H1 (cell line): ENCODE data around the gene CLCF1. TPM values are rescaled to one million over a fixed set of nuclear protein-coding genes. Genes with fewer than 3 reads are reported as not detected.

Source experiments
- CTCF ChIA-PET: fragments of 300-600 bp; sonication (Branson Sonifier 250); formaldehyde crosslinking; loops from one replicate; lab custom pipeline; 2021; ENCODE audit not compliant: partially characterized antibody; lab: Charles Lee
- POLR2A ChIA-PET: fragments of 300-600 bp; sonication (Branson Sonifier 250); formaldehyde crosslinking; loops from one replicate; lab custom pipeline; 2021; ENCODE audit warnings: inconsistent platforms; ENCODE audit not compliant: partially characterized antibody; lab: Charles Lee
- DNase-seq, 2 experiments: peaks; one replicate each; pipeline versions ENCODE4 v3.0.0 to v3.0.0-alpha.2; 2010 to 2022; ENCODE audit warnings: low spot score in 2 of 2, low read depth in 1 of 2, mixed read lengths in 1 of 2
- FAIRE-seq: peaks from 2 replicates; lab custom pipeline; 2011; peaks lifted over from hg19 to GRCh38; lab: Jason Lieb, UNC
- H2AFZ ChIP-seq: 2 replicates; pipeline ENCODE4 v1.8.1; 2012; ENCODE audit warnings: low read length, inconsistent platforms
- H2AK5ac ChIP-seq: 2 replicates; pipeline ENCODE4 v1.6.1; 2013; ENCODE audit warnings: low read depth, low read length
- H2BK120ac ChIP-seq: replicated peaks from 2 replicates; pipeline ENCODE3; 2013; ENCODE audit warnings: low read depth, low read length, inconsistent platforms
- H2BK12ac ChIP-seq: 2 replicates; pipeline ENCODE4 v1.6.1; 2013; ENCODE audit warnings: low read depth, low read length
- H2BK15ac ChIP-seq: 2 replicates; pipeline ENCODE4 v1.6.1; 2013; ENCODE audit warnings: low read length
- H2BK20ac ChIP-seq: 2 replicates; pipeline ENCODE4 v1.6.1; 2013; ENCODE audit warnings: low read length
- H2BK5ac ChIP-seq: 2 replicates; pipeline ENCODE4 v1.6.1; 2013; ENCODE audit warnings: low read depth, low read length
- H3K14ac ChIP-seq: 2 replicates; pipeline ENCODE4 v1.6.1; 2013; ENCODE audit warnings: inconsistent platforms; ENCODE audit not compliant: insufficient read length
- H3K18ac ChIP-seq: 2 replicates; pipeline ENCODE4 v1.6.1; 2013; ENCODE audit warnings: low read length; ENCODE audit errors: extremely low read depth
- H3K23ac ChIP-seq: 2 replicates; pipeline ENCODE4 v1.6.1; 2013; ENCODE audit warnings: inconsistent platforms; ENCODE audit not compliant: insufficient read length
- H3K23me2 ChIP-seq: 2 replicates; pipeline ENCODE4 v1.6.1; 2013; ENCODE audit warnings: low read depth, low read length
- H3K27ac ChIP-seq: 2 replicates; pipeline ENCODE4 v1.6.1; 2011; ENCODE audit warnings: low read depth, low read length, inconsistent platforms
- H3K27me3 ChIP-seq, 4 experiments: replicated peaks in 1 of 4; 1 replicate in 1 of 4; 2 replicates in 3 of 4; pipeline versions ENCODE4 v1.6.1 to v1.8.1; 2011 to 2013; ENCODE audit warnings: low read length in 3 of 4, mild to moderate bottlenecking in 3 of 4, inconsistent platforms in 2 of 4, mixed read lengths in 2 of 4, moderate library complexity in 1 of 4; ENCODE audit not compliant: control insufficient read depth in 3 of 4, insufficient read depth in 3 of 4; ENCODE audit errors: extremely low read depth in 1 of 4
- H3K36me3 ChIP-seq, 4 experiments: 2 replicates each; pipeline versions ENCODE4 v1.6.1 to v1.8.1; 2011 to 2013; ENCODE audit warnings: mild to moderate bottlenecking in 4 of 4, low read length in 3 of 4, moderate library complexity in 2 of 4, control low read depth in 1 of 4, inconsistent platforms in 1 of 4; ENCODE audit not compliant: insufficient read depth in 4 of 4, control insufficient read depth in 2 of 4
- H3K4ac ChIP-seq: replicated peaks from 2 replicates; pipeline ENCODE3; 2013; ENCODE audit warnings: low read length, low read depth, mixed read lengths, inconsistent platforms; ENCODE audit not compliant: insufficient read length
- H3K4me1 ChIP-seq, 4 experiments: replicated peaks in 1 of 4; 1 replicate in 1 of 4; 2 replicates in 3 of 4; pipeline versions ENCODE4 v1.6.1 to v1.8.1; 2011 to 2013; ENCODE audit warnings: low read length in 3 of 4, inconsistent platforms in 2 of 4, mixed read lengths in 1 of 4; ENCODE audit not compliant: insufficient read depth in 4 of 4, control insufficient read depth in 3 of 4
- H3K4me2 ChIP-seq, 2 experiments: 2 replicates each; pipeline versions ENCODE4 v1.6.1 to v1.8.1; 2011 to 2013; ENCODE audit warnings: low read depth in 2 of 2, low read length in 2 of 2, control low read depth in 1 of 2, inconsistent platforms in 1 of 2, mild to moderate bottlenecking in 1 of 2; ENCODE audit not compliant: insufficient read depth in 1 of 2
- H3K4me3 ChIP-seq, 4 experiments: fragments of 200-600, 300-600 bp in 1 of 4; sonication (generic), shearing (Covaris generic), sonication (Bioruptor Twin) in 1 of 4; 2 replicates each; pipeline versions ENCODE4 v1.5.1 to v1.8.1; 2011 to 2016; ENCODE audit warnings: low read length in 4 of 4, low read depth in 3 of 4, control low read depth in 2 of 4, inconsistent platforms in 2 of 4, mild to moderate bottlenecking in 2 of 4, mixed read lengths in 1 of 4, moderate library complexity in 1 of 4; ENCODE audit not compliant: insufficient read depth in 2 of 4; ENCODE audit errors: extremely low read depth in 1 of 4
- H3K56ac ChIP-seq: replicated peaks from 2 replicates; pipeline ENCODE3; 2013; ENCODE audit warnings: low read depth, mild to moderate bottlenecking, mixed read lengths, low read length, inconsistent platforms; ENCODE audit not compliant: insufficient read length
- H3K79me1 ChIP-seq: 2 replicates; pipeline ENCODE4 v1.6.1; 2013; ENCODE audit warnings: low read depth, low read length, control low read depth
- H3K79me2 ChIP-seq, 2 experiments: 2 replicates each; pipeline versions ENCODE4 v1.6.1 to v1.8.1; 2012 to 2013; ENCODE audit warnings: low read length in 2 of 2, mild to moderate bottlenecking in 2 of 2, inconsistent platforms in 1 of 2; ENCODE audit not compliant: insufficient read depth in 2 of 2, control insufficient read depth in 1 of 2
- H3K9ac ChIP-seq, 4 experiments: replicated peaks in 1 of 4; 1 replicate in 1 of 4; 2 replicates in 3 of 4; pipeline versions ENCODE4 v1.6.1 to v1.8.1; 2011 to 2013; ENCODE audit warnings: low read depth in 3 of 4, low read length in 3 of 4, control low read depth in 2 of 4, mild to moderate bottlenecking in 2 of 4, moderate library complexity in 2 of 4, inconsistent platforms in 1 of 4; ENCODE audit errors: extremely low read depth in 1 of 4
- H3K9me3 ChIP-seq, 2 experiments: 2 replicates each; pipeline versions ENCODE4 v1.6.1 to v1.8.1; 2012 to 2013; ENCODE audit warnings: mild to moderate bottlenecking in 2 of 2, moderate library complexity in 2 of 2, control low read depth in 1 of 2, inconsistent platforms in 1 of 2, low read depth in 1 of 2, low read length in 1 of 2, mixed read lengths in 1 of 2; ENCODE audit not compliant: insufficient read depth in 2 of 2
- H4K20me1 ChIP-seq, 2 experiments: replicated peaks in 1 of 2; 2 replicates each; pipeline versions ENCODE3 to v1.8.1; 2011 to 2013; ENCODE audit warnings: inconsistent platforms in 2 of 2, low read length in 2 of 2, mild to moderate bottlenecking in 1 of 2; ENCODE audit not compliant: insufficient read depth in 2 of 2, control insufficient read depth in 1 of 2
- H4K5ac ChIP-seq: 2 replicates; pipeline ENCODE4 v1.6.1; 2013; ENCODE audit warnings: low read length, low read depth, mixed read lengths, inconsistent platforms; ENCODE audit not compliant: insufficient read length
- H4K8ac ChIP-seq: 2 replicates; pipeline ENCODE4 v1.8.0; 2013; ENCODE audit warnings: mild to moderate bottlenecking, moderate library complexity, low read length, inconsistent platforms; ENCODE audit not compliant: insufficient read depth; ENCODE audit errors: extremely low read depth
- H4K91ac ChIP-seq: replicated peaks from 2 replicates; pipeline ENCODE3; 2013; ENCODE audit warnings: low read length, mixed read lengths, inconsistent platforms; ENCODE audit not compliant: insufficient read length
- BRCA1 ChIP-seq: IDR thresholded peaks from 2 replicates; pipeline ENCODE4 v1.6.1; 2012; ENCODE audit warnings: low read depth, low read length, improper control_type of control experiment
- CEBPB ChIP-seq: IDR thresholded peaks from 2 replicates; pipeline ENCODE4 v1.6.1; 2012; ENCODE audit warnings: low read depth, low read length
- CTBP2 ChIP-seq: IDR thresholded peaks from 2 replicates; pipeline ENCODE4 v1.7.0; 2011; ENCODE audit warnings: borderline replicate concordance, mild to moderate bottlenecking, moderate library complexity, mixed read lengths, low read length; ENCODE audit not compliant: insufficient read depth, insufficient read length
- GTF2F1 ChIP-seq: IDR thresholded peaks from 2 replicates; pipeline ENCODE4 v1.6.1; 2012; ENCODE audit warnings: low read depth, low read length, improper control_type of control experiment, borderline replicate concordance
- KDM1A ChIP-seq: fragments of 200-600, 300-600 bp; sonication (generic); IDR thresholded peaks from 2 replicates; pipeline ENCODE4 v1.7.1; 2016; ENCODE audit warnings: mild to moderate bottlenecking, low read length, borderline replicate concordance
- PHF8 ChIP-seq: fragments of 200-600 bp; sonication (generic); conservative IDR thresholded peaks from 2 replicates; pipeline ENCODE4 v1.7.1; 2012; ENCODE audit warnings: low read depth, mild to moderate bottlenecking, inconsistent platforms, low read length, moderate library complexity
- RAD21 ChIP-seq, 2 experiments: IDR thresholded peaks in 1 of 2; conservative IDR thresholded peaks in 1 of 2; 2 replicates each; pipeline ENCODE4 v1.6.1; 2011; ENCODE audit warnings: low read depth in 2 of 2, low read length in 2 of 2, improper control_type of control experiment in 1 of 2, inconsistent platforms in 1 of 2, mild to moderate bottlenecking in 1 of 2, moderate library complexity in 1 of 2
- SIRT6 ChIP-seq: IDR thresholded peaks from one replicate; pipeline ENCODE4 v1.7.1; 2012; ENCODE audit warnings: low read length, inconsistent platforms
- SP2 ChIP-seq: IDR thresholded peaks from 2 replicates; pipeline ENCODE4 v1.6.1; 2012; ENCODE audit warnings: mild to moderate bottlenecking, low read length, inconsistent platforms
- TBP ChIP-seq: IDR thresholded peaks from 2 replicates; pipeline ENCODE4 v1.6.1; 2011; ENCODE audit warnings: low read depth, low read length, improper control_type of control experiment
- ZNF274 ChIP-seq: IDR thresholded peaks from 2 replicates; pipeline ENCODE4 v1.7.0; 2012; ENCODE audit warnings: low read length, borderline replicate concordance; ENCODE audit errors: extremely low read depth
- WGBS, 2 experiments: shearing (Covaris generic) in 1 of 2; methylation state at CpG; one replicate each; pipeline versions ENCODE4 v1.1.6 to v1.1.7; 2013 to 2015; ENCODE audit warnings: low lambda C conversion rate in 2 of 2, mixed read lengths in 2 of 2, inconsistent platforms in 1 of 2, low coverage in 1 of 2, missing lambda C conversion rate in 1 of 2; ENCODE audit not compliant: insufficient replicate concordance in 2 of 2, insufficient coverage in 1 of 2, insufficient read length in 1 of 2; ENCODE audit errors: extremely low coverage in 1 of 2, missing lambda C conversion rate in 1 of 2; 5-methylcytosine and 5-hydroxymethylcytosine counted together
- polyA plus RNA-seq, 7 experiments: library from polyadenylated mRNA; depleted of rRNA in 3 of 7; stranded (reverse) in 5 of 7; unstranded in 2 of 7; fragments of >200 nt in 5 of 7; fragments of 200-250 nt in 2 of 7; gene quantifications; 1 replicate in 5 of 7; 2 replicates in 1 of 7; 4 replicates in 1 of 7; pipeline versions ENCODE4 v1.2.1 to v1.2.3, GENCODE V29; 2011 to 2013; ENCODE audit warnings: missing spikeins in 2 of 7, mixed read lengths in 2 of 7
- total RNA-seq: library from RNA; stranded (reverse); fragmentation: NEBNext Ultra II Directional; extraction: Animal tissue kit (Norgen Biotek cat#: 25700); gene quantifications from 2 replicates; pipeline ENCODE4 v1.2.1, GENCODE V29; 2021
- TF ChIP-seq, protein P1 (sequence below): IDR thresholded peaks from 2 replicates; pipeline ENCODE4 v1.6.1; 2012; ENCODE audit warnings: inconsistent platforms

Gene CLCF1
- total and polyA plus RNA-seq, 2 of the 8 experiments (the other 6 are each of a cell fraction or from before 2014, with no cell fraction given), result 0.32 to 1.2 TPM

DNA sequence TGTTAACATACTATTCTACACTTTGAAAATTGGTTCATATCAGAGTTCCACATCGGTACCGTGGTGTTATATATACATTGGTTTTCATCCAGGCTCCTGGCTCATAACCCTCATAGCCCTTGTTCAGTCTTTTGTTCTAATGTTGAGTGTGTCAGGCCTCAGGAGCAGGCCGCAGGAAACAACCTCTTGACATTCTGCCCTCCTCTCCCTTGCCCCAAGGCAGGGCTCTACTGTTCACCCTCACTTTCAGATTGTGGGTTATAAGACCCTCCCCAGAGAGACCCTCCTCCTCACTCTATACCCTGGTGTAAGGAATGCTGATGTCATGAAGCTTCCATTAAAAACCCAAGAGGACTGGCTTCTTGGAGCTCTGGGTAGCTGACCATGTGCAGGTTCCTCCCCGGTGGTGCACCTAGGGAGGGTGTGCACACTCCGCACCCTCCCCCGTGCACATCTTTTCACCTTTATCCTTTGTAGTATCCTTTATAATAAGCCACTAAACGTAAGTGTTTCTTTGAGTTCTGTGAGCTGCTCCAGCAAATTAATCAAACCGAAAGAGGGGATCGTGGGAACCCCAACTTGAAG is 58.0 kb downstream of the CLCF1 start:
- peaks cover 5 to 16% (median 11%) of the 10 kb centered on the region in 4 experiments; a peak in 6 of 7 replicates for H3K27me3 ChIP-seq
- H3K23ac ChIP-seq, result no peak overlapping the region
- peaks cover 3% of the 10 kb centered on the region; the same call in 1 of the 2 replicates for H3K23me2 ChIP-seq
- no peak overlapping the region for H3K18ac ChIP-seq
- no peak overlapping the region for H2BK5ac ChIP-seq
- ChIA-PET CTCF (interaction anchor here (0.8 to 11.4 kb wide), 12 partner anchors 8 to 234 kb away, joined by 3 to 186 read pairs (median 4); partner anchors contain the start of genes GRK2, POLD4 and SSH3), POLR2A (interaction anchor here (0.9 kb wide), 2 partner anchors 10 to 76 kb away, joined by 3 to 4 read pairs; partner anchors contain the start of gene RAD9A)
- DNase-seq (no peak), FAIRE-seq (no peak)
- no peak overlapping the region for H2BK15ac ChIP-seq
- no peak overlapping the region for H3K4me2 ChIP-seq
- H3K79me2 ChIP-seq, result no peaks in the 10 kb centered on the region
- whole genome bisulfite sequencing, 2 experiments, result 90% methylated on average over 9 of the region's 9 CpGs; no CpG with 5 or more reads in 1 of the 2 experiments
- H3K79me1 ChIP-seq, result no peaks in the 10 kb centered on the region
- H3K27ac ChIP-seq, result no peak overlapping the region
- H4K20me1 ChIP-seq, result peaks cover 0 to 4% of the 10 kb centered on the region in 2 experiments
- no peak overlapping the region for H3K56ac ChIP-seq
- no peak overlapping the region for H2BK120ac ChIP-seq
- H3K4ac ChIP-seq, result no peak overlapping the region
- 0 out of 8 replicates have a peak, but pooled peaks cover 0 to 4% (median 0%) of the 10 kb centered on the region in 4 experiments for H3K36me3 ChIP-seq
- no peak overlapping the region for H3K4me3 ChIP-seq
- no peak overlapping the region for H2AFZ ChIP-seq
- no peak overlapping the region for H4K5ac ChIP-seq
- no peak overlapping the region for H4K8ac ChIP-seq
- no peak overlapping the region for H2AK5ac ChIP-seq
- no peak overlapping the region for H2BK20ac ChIP-seq
- peaks cover 0 to 3% (median 0%) of the 10 kb centered on the region in 4 experiments; a peak in 3 of 7 replicates for H3K4me1 ChIP-seq
- H2BK12ac ChIP-seq, result no peak overlapping the region
- H3K9me3 ChIP-seq, result no peaks in the 10 kb centered on the region
- H3K14ac ChIP-seq, result no peak overlapping the region
- H3K9ac ChIP-seq, result no peak overlapping the region
- no peak overlapping the region for H4K91ac ChIP-seq
- TF ChIP-seq ZNF274 (no peak), GTF2F1 (no peak), CTBP2 (no peak), CEBPB (no peak), TBP (no peak), KDM1A (no peak), BRCA1 (no peak), SIRT6 (no peak), RAD21 (IDR thresholded peaks at IDR 0.05 in 1 of 2, conservative IDR thresholded peaks at IDR 0.05 in 1 of 2; ENCODE audit: low read depth in 2 of 2, low read length in 2 of 2) (no peak), SP2 (no peak), PHF8 (no peak)
- TF ChIP-seq, protein P1, sequence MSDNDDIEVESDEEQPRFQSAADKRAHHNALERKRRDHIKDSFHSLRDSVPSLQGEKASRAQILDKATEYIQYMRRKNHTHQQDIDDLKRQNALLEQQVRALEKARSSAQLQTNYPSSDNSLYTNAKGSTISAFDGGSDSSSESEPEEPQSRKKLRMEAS, result no peak
